Lower leg skin (tissue), 3 donors: Measurements from ENCODE around the gene TLE4.

Experiments used
- POLR2A ChIP-seq, 2 donors: fragments of 450-650 bp; IDR thresholded peaks; one replicate each; pipeline ENCODE4 v1.6.1; 2016 to 2017; ENCODE audit warnings: antibody characterized with exemption in 2 of 2, mild to moderate bottlenecking in 1 of 2, moderate library complexity in 1 of 2
- TF ChIP-seq, protein P1 (sequence below), 3 donors: fragments of 450-650 bp; IDR thresholded peaks; one replicate each; pipeline ENCODE4 v1.5.1; 2016; ENCODE audit warnings: antibody characterized with exemption in 3 of 3, mild to moderate bottlenecking in 3 of 3, moderate library complexity in 2 of 3

DNA sequence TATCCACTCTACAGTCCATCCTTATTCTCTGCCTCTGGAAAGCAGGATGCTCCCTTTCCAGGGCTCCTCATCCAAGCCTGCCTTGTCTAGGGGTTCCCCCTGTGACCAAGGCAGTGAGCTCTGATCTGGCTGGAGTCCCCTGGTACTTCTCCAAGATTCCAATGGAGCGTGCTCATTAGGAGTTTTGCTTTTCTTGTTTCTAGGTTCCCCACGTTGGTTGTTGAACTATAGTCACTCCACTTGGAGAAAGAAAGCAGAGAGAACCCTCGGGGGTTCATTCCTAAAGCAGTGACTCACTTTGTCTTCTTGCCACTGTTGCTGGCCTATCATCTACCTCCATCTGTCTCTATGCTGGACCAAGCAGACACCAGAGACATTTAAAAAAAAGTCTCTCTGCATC, 192.6 kb downstream of the TLE4 start:
- TF ChIP-seq, protein P1, sequence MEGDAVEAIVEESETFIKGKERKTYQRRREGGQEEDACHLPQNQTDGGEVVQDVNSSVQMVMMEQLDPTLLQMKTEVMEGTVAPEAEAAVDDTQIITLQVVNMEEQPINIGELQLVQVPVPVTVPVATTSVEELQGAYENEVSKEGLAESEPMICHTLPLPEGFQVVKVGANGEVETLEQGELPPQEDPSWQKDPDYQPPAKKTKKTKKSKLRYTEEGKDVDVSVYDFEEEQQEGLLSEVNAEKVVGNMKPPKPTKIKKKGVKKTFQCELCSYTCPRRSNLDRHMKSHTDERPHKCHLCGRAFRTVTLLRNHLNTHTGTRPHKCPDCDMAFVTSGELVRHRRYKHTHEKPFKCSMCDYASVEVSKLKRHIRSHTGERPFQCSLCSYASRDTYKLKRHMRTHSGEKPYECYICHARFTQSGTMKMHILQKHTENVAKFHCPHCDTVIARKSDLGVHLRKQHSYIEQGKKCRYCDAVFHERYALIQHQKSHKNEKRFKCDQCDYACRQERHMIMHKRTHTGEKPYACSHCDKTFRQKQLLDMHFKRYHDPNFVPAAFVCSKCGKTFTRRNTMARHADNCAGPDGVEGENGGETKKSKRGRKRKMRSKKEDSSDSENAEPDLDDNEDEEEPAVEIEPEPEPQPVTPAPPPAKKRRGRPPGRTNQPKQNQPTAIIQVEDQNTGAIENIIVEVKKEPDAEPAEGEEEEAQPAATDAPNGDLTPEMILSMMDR (IDR thresholded peaks at IDR 0.05), result no peak
- TF ChIP-seq POLR2A (IDR thresholded peaks at IDR 0.05), result no peak
